Natural killer cell (primary cell): ENCODE data around the gene ESYT3. TPM values are rescaled to one million over a fixed set of nuclear protein-coding genes. Genes with fewer than 3 reads are reported as not detected.

Source experiments
- ATAC-seq, 3 donors: fragments of 150-1000 bp in 2 of 3; fragments of 200-7000 bp in 1 of 3; cut with Tn5 transposase; 1 replicate in 1 of 3; 2 replicates in 2 of 3; pipeline ENCODE4 v1.10.0; 2021; ENCODE audit warnings: mild to moderate bottlenecking in 2 of 3, moderate library complexity in 2 of 3
- DNase-seq, 2 donors: peaks; one replicate each; pipeline versions ENCODE4 v3.0.0 to v3.0.0-alpha.2; 2013 to 2021; ENCODE audit warnings: mixed read lengths in 1 of 2
- H3K27ac ChIP-seq: one replicate; pipeline ENCODE4 v1.5.1; 2013; ENCODE audit warnings: mild to moderate bottlenecking, low read length
- H3K27me3 ChIP-seq: one replicate; pipeline ENCODE4 v1.6.1; 2013; ENCODE audit warnings: low read length; ENCODE audit not compliant: control insufficient read depth, insufficient read depth
- H3K36me3 ChIP-seq: one replicate; pipeline ENCODE4 v1.6.1; 2013; ENCODE audit warnings: low read length; ENCODE audit not compliant: control insufficient read depth, insufficient read depth
- H3K4me1 ChIP-seq: one replicate; pipeline ENCODE4 v1.6.1; 2013; ENCODE audit warnings: low read length; ENCODE audit not compliant: control insufficient read depth, insufficient read depth
- H3K4me3 ChIP-seq: one replicate; pipeline ENCODE4 v1.5.1; 2013; ENCODE audit warnings: low read length
- H3K9me3 ChIP-seq: one replicate; pipeline ENCODE4 v1.6.1; 2013; ENCODE audit warnings: low read length; ENCODE audit not compliant: control insufficient read depth, insufficient read depth
- H3K27ac Mint-ChIP-seq, 2 donors: one replicate each; pipeline ENCODE4 v1.8.0; 2022; ENCODE audit warnings: mild to moderate bottlenecking in 2 of 2, mixed read lengths in 2 of 2, moderate library complexity in 1 of 2
- H3K27me3 Mint-ChIP-seq, 2 donors: one replicate each; pipeline ENCODE4 v1.8.0; 2022; ENCODE audit warnings: low read depth in 2 of 2, mixed read lengths in 2 of 2
- H3K36me3 Mint-ChIP-seq: one replicate; pipeline ENCODE4 v1.8.0; 2022; ENCODE audit warnings: mixed read lengths
- H3K4me1 Mint-ChIP-seq, 2 donors: one replicate each; pipeline ENCODE4 v1.8.0; 2022; ENCODE audit warnings: mixed read lengths in 2 of 2
- H3K4me3 Mint-ChIP-seq: one replicate; pipeline ENCODE4 v1.8.0; 2022; ENCODE audit warnings: mild to moderate bottlenecking, moderate library complexity, mixed read lengths
- H3K9me3 Mint-ChIP-seq, 2 donors: one replicate each; pipeline ENCODE4 v1.8.0; 2022; ENCODE audit warnings: mixed read lengths in 2 of 2
- WGBS: methylation state at CpG from one replicate; pipeline ENCODE4 v1.1.7; 2013; ENCODE audit warnings: missing lambda C conversion rate; ENCODE audit not compliant: insufficient coverage; 5-methylcytosine and 5-hydroxymethylcytosine counted together
- intact Hi-C: fragments of 100-400 bp; cut with micrococcal nuclease; formaldehyde crosslinking; loops from one replicate; pipeline ENCODE4 v1.14.2; 2022
- total RNA-seq, 4 donors: library from RNA; stranded (reverse); fragments of 120-200 nt in 1 of 4; gene quantifications; one replicate each; pipeline versions ENCODE4 v1.2.3 to v1.2.4, GENCODE V29; 2013 to 2022
- TF ChIP-seq, protein P1 (sequence below): fragments of 200-600 bp; IDR thresholded peaks from one replicate; pipeline ENCODE4 v1.8.0; 2022; ENCODE audit warnings: antibody characterized with exemption

The ESYT3 gene
- total RNA-seq, 3 donors from 2014 or later (not counting 1 experiment from before 2014, with no cell fraction given) = not detected

DNA sequence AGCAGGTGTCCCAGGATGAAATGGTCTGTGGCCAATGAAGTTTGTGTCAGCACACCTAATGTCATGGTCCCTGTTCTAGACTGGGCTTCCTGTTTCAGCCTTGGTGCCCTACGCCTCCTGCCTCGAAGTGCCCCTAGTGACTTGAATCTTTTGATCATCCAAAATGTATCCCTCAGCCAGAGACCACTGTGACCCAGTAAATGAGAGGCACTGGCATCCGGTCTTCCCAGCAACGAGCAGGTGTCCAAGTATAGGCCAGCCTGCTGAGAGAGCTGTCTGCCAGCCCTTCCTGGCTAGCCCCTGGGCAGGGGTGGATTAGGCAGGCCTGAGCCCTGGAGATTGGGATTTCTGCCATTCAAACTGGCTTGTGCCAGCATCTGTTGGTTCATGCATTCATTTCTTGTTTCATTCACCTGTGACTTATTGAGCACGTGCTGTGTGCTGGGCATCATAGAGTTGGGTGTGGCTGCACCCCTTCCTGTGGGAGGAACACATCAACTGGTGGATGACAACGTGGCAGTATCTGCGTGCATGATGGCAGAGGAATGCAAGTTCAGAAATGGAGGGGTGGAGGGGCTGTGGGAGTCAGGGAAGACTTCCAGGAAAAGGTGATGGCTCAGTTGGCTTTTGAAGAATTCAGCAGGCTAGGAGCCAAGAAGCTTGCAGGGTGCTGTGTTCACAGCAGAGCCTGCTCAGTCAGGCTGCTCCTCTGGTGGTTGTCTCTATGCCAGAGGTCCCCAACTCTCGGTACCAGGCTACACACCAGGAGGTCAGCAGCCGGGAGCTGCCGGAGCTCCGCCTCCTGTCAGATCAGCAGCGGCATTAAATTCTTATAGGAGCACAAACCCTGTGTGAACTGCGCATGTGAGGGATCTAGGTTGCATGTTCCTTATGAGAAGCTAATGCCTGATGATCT, 21.6 kb downstream of the ESYT3 start:
- Mint-ChIP-seq H3K27me3 (no peaks in the 10 kb centered on the region), H3K27ac (no peak overlapping the region), H3K36me3 (no peaks in the 10 kb centered on the region), H3K9me3 (no peaks in the 10 kb centered on the region), H3K4me1 (no peaks in the 10 kb centered on the region), H3K4me3 (no peak overlapping the region)
- WGBS = 79% methylated on average over 12 of the region's 13 CpGs
- no peak overlapping the region for H3K4me3 ChIP-seq
- TF ChIP-seq, protein P1, sequence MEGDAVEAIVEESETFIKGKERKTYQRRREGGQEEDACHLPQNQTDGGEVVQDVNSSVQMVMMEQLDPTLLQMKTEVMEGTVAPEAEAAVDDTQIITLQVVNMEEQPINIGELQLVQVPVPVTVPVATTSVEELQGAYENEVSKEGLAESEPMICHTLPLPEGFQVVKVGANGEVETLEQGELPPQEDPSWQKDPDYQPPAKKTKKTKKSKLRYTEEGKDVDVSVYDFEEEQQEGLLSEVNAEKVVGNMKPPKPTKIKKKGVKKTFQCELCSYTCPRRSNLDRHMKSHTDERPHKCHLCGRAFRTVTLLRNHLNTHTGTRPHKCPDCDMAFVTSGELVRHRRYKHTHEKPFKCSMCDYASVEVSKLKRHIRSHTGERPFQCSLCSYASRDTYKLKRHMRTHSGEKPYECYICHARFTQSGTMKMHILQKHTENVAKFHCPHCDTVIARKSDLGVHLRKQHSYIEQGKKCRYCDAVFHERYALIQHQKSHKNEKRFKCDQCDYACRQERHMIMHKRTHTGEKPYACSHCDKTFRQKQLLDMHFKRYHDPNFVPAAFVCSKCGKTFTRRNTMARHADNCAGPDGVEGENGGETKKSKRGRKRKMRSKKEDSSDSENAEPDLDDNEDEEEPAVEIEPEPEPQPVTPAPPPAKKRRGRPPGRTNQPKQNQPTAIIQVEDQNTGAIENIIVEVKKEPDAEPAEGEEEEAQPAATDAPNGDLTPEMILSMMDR = no peak
- DNase-seq = no peak
- H3K9me3 ChIP-seq = no peaks in the 10 kb centered on the region
- H3K36me3 ChIP-seq = no peaks in the 10 kb centered on the region
- H3K4me1 ChIP-seq = no peaks in the 10 kb centered on the region
- no peak overlapping the region for H3K27ac ChIP-seq
- H3K27me3 ChIP-seq = no peaks in the 10 kb centered on the region
- no peak for ATAC-seq
- intact Hi-C loops = no loop called here

DNA sequence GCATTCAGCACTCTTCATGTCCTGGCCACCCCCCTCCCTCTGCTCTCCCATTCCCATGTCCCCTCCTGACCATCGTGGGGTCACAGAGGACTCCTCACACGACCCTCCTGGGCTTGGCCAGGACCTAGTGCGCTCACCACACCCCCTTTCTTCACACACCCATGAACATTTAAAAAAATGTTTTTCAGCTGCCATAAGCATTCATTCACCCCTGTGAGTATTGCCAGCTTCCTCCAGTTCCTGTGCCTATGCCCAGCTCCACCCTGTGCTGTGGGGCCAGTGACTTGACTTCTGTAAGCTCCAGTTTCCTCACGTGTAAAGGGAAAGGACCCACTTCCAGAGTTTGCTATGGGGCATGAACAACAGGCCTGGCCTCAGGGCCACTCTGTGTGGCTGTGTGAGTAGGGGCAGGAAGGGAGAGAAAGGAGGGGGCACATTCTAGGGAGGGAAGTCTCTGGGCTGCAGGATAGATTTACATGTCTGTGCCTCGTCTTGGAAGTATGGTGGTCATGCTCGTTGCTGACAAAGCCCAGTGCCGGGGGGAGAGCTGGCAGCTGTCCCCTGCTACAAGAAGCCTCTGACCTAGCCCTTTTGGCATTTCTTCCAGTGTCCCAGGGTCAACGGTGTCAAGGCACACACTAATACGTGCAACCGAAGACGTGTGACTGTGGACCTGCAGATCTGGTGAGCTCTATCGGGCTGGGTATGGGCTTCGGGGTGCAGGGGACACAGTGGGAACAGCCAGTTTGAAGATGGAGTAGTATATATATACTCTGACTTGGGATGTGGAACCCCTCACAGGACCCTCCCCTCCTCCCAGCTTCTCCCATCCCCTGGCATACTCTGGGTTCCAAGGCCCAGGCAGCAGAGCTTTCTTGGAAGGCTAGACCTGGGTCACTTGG, 22.8 kb downstream of the ESYT3 start:
- H3K4me3 Mint-ChIP-seq = no peak overlapping the region
- H3K4me1 ChIP-seq = no peaks in the 10 kb centered on the region
- H3K36me3 Mint-ChIP-seq = no peaks in the 10 kb centered on the region
- H3K4me1 Mint-ChIP-seq = no peaks in the 10 kb centered on the region
- no peaks in the 10 kb centered on the region for H3K9me3 ChIP-seq
- H3K9me3 Mint-ChIP-seq = no peaks in the 10 kb centered on the region
- no peaks in the 10 kb centered on the region for H3K27me3 ChIP-seq
- WGBS = 89% methylated on average over 12 of the region's 13 CpGs
- intact Hi-C loops = no loop called here
- H3K36me3 ChIP-seq = no peaks in the 10 kb centered on the region
- no peaks in the 10 kb centered on the region for H3K27me3 Mint-ChIP-seq
- DNase-seq (no peak), ATAC-seq (no peak)
- H3K27ac Mint-ChIP-seq = no peak overlapping the region
- TF ChIP-seq, protein P1 = no peak
- H3K4me3 ChIP-seq = no peak overlapping the region
- H3K27ac ChIP-seq = no peak overlapping the region

DNA sequence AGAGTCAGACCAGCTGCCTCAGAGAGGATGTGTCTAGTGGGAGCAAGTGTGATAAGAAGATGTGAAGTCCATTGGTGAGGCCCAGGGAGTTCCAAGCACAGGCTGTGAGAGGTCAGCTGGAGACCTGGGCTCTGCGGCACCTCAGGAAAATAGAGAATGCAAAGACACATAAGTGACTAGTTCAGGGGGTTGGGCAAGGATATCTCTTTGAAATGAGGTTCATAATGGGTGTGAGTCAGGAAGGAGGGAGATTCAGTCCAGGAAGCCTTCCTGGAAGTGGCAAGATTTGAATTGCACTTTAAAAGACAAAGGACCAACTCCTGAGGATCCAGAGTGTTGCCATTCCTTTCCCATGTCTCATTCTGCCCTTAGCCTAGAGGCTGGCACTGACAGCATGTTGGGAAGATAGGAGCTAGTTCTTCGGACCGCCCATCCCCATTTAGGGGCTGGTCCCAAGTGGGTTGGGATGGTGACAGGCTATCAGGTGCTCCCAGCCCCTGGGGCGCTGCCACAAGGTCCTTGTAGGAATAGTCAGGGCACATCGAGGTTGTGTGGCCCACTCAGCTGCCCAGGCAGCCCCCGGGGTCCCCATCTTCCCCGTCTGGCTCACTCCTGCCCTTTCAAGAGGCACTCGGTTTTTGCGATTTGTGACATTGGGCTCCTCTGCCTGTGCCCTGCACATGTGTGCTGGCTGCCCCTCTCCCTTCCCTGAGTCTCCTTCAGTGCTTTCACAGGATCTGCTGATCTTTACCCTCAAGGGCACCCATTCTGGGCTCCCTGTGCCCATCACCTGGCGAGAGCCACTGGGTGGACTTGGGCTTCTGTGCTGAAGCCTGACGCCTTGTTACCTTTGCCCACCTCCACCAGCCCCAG, 23.7 kb downstream of the ESYT3 start:
- Mint-ChIP-seq H3K27ac (no peak overlapping the region), H3K4me3 (no peak overlapping the region), H3K36me3 (no peaks in the 10 kb centered on the region)

More for the DNA sequence above, 23.7 kb downstream of the ESYT3 start:
- Histone ChIP-seq H3K36me3 (no peaks in the 10 kb centered on the region), H3K27me3 (no peaks in the 10 kb centered on the region), H3K4me1 (no peaks in the 10 kb centered on the region), H3K9me3 (no peaks in the 10 kb centered on the region), H3K27ac (no peak overlapping the region), H3K4me3 (no peak overlapping the region)
- no peaks in the 10 kb centered on the region for H3K9me3 Mint-ChIP-seq
- DNase-seq (no peak), ATAC-seq (no peak)
- no peaks in the 10 kb centered on the region for H3K27me3 Mint-ChIP-seq
- no peaks in the 10 kb centered on the region for H3K4me1 Mint-ChIP-seq
- 84% methylated on average over 11 of the region's 11 CpGs for WGBS
- TF ChIP-seq, protein P1 = no peak
- intact Hi-C loops = no loop called here
